ENCODE data around the gene SH3TC1. TPM values are rescaled to one million over a fixed set of nuclear protein-coding genes. Genes with fewer than 3 reads are reported as not detected.

SH3TC1 gene
- total and polyA plus RNA-seq, 2 of the 13 experiments (the other 11 are each of a cell fraction or from before 2014, with no cell fraction given): 14.9 to 21.8 TPM

DNA sequence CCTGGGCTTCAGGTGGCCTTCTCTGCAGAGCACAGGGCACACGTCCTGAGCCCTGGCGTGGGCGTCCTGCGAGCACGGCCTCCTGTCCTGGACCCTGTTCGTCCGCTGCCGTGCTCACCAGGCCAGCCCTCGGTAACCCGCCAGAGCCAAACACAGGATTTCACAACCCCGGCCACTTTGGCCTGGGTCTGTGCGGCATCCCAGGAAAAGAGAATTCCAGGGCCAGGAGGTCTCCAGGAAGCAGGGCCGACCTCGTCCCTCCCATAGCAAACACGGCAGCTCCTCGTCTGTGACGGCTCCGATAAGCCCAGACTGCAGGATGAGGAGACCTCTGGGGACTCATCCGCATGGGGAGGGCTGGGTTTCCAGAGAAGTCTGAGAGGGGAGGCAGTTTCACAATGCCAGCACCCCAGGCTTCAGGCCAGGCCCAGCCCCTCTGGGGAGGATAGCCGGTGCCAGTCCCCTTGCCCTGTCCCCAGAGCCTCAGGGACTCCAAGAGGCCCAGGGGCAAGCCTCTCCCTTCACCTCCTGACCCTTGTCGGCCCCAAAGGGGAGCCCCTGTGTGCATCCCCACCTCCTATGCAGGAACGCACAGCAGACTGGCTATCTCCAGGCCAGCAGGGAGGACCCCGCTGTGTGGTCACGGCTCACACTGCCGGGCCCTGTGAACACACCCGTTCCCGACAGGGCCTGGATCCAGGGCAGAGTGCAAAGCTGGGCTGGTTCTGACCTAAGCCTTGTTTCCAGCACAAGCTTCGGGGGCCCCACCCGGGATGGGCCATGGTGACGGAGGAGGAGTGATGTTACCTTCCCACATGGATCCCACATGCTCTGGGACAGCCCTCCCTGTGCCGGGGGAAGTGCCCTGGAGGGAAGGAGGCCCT is 48.2 kb downstream of the SH3TC1 start (continued):
- TF ChIP-seq, protein P1, sequence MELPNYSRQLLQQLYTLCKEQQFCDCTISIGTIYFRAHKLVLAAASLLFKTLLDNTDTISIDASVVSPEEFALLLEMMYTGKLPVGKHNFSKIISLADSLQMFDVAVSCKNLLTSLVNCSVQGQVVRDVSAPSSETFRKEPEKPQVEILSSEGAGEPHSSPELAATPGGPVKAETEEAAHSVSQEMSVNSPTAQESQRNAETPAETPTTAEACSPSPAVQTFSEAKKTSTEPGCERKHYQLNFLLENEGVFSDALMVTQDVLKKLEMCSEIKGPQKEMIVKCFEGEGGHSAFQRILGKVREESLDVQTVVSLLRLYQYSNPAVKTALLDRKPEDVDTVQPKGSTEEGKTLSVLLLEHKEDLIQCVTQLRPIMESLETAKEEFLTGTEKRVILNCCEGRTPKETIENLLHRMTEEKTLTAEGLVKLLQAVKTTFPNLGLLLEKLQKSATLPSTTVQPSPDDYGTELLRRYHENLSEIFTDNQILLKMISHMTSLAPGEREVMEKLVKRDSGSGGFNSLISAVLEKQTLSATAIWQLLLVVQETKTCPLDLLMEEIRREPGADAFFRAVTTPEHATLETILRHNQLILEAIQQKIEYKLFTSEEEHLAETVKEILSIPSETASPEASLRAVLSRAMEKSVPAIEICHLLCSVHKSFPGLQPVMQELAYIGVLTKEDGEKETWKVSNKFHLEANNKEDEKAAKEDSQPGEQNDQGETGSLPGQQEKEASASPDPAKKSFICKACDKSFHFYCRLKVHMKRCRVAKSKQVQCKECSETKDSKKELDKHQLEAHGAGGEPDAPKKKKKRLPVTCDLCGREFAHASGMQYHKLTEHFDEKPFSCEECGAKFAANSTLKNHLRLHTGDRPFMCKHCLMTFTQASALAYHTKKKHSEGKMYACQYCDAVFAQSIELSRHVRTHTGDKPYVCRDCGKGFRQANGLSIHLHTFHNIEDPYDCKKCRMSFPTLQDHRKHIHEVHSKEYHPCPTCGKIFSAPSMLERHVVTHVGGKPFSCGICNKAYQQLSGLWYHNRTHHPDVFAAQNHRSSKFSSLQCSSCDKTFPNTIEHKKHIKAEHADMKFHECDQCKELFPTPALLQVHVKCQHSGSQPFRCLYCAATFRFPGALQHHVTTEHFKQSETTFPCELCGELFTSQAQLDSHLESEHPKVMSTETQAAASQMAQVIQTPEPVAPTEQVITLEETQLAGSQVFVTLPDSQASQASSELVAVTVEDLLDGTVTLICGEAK (IDR thresholded peaks at IDR 0.05): no peak
- TF ChIP-seq, protein P1 (CRISPR knock-in tag; IDR thresholded peaks at IDR 0.05): no peak
- TF ChIP-seq FIP1L1 (IDR thresholded peaks at IDR 0.05; ENCODE audit: borderline replicate concordance, insufficient read depth, low read depth, low read length) (no peak), JUND (CRISPR knock-in tag; IDR thresholded peaks at IDR 0.05) (no peak), ZNF335 (CRISPR knock-in tag; IDR thresholded peaks at IDR 0.05) (0 out of 2 replicates have a peak, but pooled peaks have one; percentile 22), NR2F6 (IDR thresholded peaks at IDR 0.05) (peak; percentile 40; the same call in 1 of the 2 replicates), NR2F6 (CRISPR knock-in tag; IDR thresholded peaks at IDR 0.05) (peak; percentile 64), ZFY (CRISPR knock-in tag; IDR thresholded peaks at IDR 0.05) (peak; percentile 66), SOX5 (CRISPR knock-in tag; IDR thresholded peaks at IDR 0.05; ENCODE audit: borderline replicate concordance) (peak; percentile 19; the same call in 1 of the 2 replicates), NR1H2 (CRISPR knock-in tag; IDR thresholded peaks at IDR 0.05; ENCODE audit: borderline replicate concordance, low read depth) (no peak), SALL1 (CRISPR knock-in tag; IDR thresholded peaks at IDR 0.05) (peak; percentile 21; the same call in 1 of the 2 replicates), ZNF556 (CRISPR knock-in tag; IDR thresholded peaks at IDR 0.05; ENCODE audit: borderline replicate concordance) (0 out of 2 replicates have a peak, but pooled peaks have one; percentile 32), GATAD2A (CRISPR knock-in tag; IDR thresholded peaks at IDR 0.05) (peak; percentile 26), ZNF891 (CRISPR knock-in tag; IDR thresholded peaks at IDR 0.05) (0 out of 2 replicates have a peak, but pooled peaks have one; percentile 22), ZBTB7B (CRISPR knock-in tag; IDR thresholded peaks at IDR 0.05) (peak; percentile 55; the same call in 1 of the 2 replicates)
- TF ChIP-seq, protein P2, sequence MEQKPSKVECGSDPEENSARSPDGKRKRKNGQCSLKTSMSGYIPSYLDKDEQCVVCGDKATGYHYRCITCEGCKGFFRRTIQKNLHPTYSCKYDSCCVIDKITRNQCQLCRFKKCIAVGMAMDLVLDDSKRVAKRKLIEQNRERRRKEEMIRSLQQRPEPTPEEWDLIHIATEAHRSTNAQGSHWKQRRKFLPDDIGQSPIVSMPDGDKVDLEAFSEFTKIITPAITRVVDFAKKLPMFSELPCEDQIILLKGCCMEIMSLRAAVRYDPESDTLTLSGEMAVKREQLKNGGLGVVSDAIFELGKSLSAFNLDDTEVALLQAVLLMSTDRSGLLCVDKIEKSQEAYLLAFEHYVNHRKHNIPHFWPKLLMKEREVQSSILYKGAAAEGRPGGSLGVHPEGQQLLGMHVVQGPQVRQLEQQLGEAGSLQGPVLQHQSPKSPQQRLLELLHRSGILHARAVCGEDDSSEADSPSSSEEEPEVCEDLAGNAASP (CRISPR knock-in tag; IDR thresholded peaks at IDR 0.05; ENCODE audit: borderline replicate concordance): peak; percentile 31; the same call in 1 of the 2 replicates
- TF ChIP-seq, protein P3, sequence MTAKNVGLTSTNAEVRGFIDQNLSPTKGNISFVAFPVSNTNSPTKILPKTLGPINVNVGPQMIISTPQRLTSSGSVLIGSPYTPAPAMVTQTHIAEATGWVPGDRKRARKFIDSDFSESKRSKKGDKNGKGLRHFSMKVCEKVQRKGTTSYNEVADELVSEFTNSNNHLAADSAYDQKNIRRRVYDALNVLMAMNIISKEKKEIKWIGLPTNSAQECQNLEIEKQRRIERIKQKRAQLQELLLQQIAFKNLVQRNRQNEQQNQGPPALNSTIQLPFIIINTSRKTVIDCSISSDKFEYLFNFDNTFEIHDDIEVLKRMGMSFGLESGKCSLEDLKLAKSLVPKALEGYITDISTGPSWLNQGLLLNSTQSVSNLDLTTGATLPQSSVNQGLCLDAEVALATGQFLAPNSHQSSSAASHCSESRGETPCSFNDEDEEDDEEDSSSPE (CRISPR knock-in tag; IDR thresholded peaks at IDR 0.05): peak; percentile 48; the same call in 1 of the 2 replicates

Measured in HepG2 (cell line).